ENCODE measurements around the gene ZNF506.
A peak's percentile ranks its signal among the peaks of the same experiment; 100 is the strongest.
"Not testable (repeated sequence)": the region's sequence is repeated elsewhere in the genome, so short reads cannot be mapped to it uniquely, and the experiment has no call there.

ZNF506 gene

DNA sequence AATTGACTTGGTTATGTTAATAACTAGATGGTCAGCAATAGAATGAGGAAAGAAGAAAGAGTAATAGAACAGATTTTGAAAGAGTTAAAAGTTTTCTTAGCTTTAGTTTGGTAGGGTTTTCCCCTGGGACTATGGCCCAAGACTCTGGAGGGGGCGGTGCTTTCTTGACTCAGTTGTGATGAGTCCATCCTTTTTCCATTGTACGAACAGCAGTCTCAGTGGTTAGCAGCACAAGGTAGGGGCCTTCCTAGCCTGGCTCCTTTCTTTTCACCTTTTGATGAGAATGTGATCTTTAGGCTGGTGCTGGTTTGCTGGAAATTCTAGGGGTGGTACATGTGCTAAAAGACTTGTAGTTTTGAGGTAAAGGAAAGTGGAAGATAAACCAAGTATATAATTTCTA is 38.8 kb downstream of the ZNF506 start:
- Histone ChIP-seq H3K9me3 (no peaks in the 10 kb centered on the region), H3K27me3 (no peaks in the 10 kb centered on the region), H3K36me3 (peaks cover 1% of the 10 kb centered on the region; the same call in 1 of the 2 replicates), H3K4me1 (no peaks in the 10 kb centered on the region), H3K4me3 (ENCODE audit: low read depth, low read length) (no peak overlapping the region)
- TF ChIP-seq, protein P1, sequence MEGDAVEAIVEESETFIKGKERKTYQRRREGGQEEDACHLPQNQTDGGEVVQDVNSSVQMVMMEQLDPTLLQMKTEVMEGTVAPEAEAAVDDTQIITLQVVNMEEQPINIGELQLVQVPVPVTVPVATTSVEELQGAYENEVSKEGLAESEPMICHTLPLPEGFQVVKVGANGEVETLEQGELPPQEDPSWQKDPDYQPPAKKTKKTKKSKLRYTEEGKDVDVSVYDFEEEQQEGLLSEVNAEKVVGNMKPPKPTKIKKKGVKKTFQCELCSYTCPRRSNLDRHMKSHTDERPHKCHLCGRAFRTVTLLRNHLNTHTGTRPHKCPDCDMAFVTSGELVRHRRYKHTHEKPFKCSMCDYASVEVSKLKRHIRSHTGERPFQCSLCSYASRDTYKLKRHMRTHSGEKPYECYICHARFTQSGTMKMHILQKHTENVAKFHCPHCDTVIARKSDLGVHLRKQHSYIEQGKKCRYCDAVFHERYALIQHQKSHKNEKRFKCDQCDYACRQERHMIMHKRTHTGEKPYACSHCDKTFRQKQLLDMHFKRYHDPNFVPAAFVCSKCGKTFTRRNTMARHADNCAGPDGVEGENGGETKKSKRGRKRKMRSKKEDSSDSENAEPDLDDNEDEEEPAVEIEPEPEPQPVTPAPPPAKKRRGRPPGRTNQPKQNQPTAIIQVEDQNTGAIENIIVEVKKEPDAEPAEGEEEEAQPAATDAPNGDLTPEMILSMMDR (IDR thresholded peaks at IDR 0.05; ENCODE audit: low read depth, low read length) = no peak
- no peak for DNase-seq

DNA sequence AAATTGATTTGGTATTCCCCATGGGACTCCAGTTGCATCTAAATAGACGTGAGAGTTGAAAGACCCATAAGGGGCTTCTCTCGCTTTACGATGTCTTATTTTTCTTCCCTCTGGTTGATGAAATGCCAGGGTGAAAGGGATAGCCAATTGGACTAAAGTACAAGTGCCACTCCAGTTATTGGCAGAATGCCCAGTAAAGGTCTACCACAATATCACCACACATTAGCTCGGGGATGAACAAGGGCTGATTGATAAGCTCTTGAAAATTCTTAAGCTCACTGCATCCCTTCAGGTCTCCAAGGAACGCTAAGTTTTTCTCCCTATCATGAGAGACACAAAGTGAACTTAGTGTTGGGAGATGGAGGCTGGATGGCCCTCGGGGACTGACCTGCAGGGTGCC is 39.8 kb downstream of the ZNF506 start:
- not testable (repeated sequence) for H3K27me3 ChIP-seq; H3K9me3 ChIP-seq; H3K36me3 ChIP-seq; H3K4me1 ChIP-seq; H3K4me3 ChIP-seq (ENCODE audit: low read depth, low read length); DNase-seq

DNA sequence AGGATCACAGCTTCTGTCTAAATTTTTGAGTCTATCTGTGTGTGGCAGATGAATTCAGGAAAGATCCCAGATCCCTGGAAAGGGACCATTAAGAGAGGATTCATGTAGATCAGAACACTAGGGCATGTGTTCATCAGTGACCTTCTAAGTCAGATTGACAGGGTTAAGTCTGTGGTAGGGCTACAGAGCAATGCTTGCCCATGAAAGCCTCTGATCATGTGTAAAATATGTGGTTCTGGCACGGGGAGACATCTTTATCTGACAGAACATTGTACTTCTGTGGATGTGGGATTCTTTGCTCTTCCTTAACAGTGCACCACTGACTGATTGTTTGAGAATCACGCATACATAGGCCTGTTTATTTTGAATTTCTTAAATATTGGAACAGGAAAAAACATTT is 42.9 kb downstream of the ZNF506 start:
- no peaks in the 10 kb centered on the region for H3K9me3 ChIP-seq
- H3K27me3 ChIP-seq = no peaks in the 10 kb centered on the region
- H3K4me1 ChIP-seq = no peaks in the 10 kb centered on the region
- no peaks in the 10 kb centered on the region; the same call in 1 of the 2 replicates for H3K36me3 ChIP-seq
- no peak for DNase-seq
- TF ChIP-seq, protein P1 (IDR thresholded peaks at IDR 0.05; ENCODE audit: low read depth, low read length) = no peak
- H3K4me3 ChIP-seq (ENCODE audit: low read depth, low read length) = no peak overlapping the region

DNA sequence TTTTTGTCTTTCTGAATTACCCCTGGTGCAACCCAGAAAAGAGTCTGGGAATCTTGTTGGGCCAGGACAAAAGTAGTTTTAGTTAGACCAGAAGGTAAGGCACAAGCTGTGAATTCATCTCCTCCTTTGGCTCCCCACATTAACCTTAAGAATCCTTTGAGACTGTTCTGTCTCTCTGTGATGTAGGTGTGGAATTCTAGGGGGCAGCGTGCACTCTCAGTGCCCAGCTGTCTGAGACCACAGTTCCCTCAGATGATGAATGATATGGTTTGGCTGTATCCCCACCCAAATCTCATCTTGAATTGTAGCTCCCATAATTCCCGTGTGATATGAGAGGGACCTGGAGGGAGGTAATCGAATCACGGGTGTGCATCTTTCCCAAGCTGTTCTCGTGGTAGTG is 43.9 kb downstream of the ZNF506 start:
- TF ChIP-seq, protein P1 (IDR thresholded peaks at IDR 0.05; ENCODE audit: low read depth, low read length) = no peak
- peak overlapping the region; percentile 81 for H3K4me3 ChIP-seq (ENCODE audit: low read depth, low read length)
- H3K36me3 ChIP-seq = no peaks in the 10 kb centered on the region; the same call in 1 of the 2 replicates
- no peak for DNase-seq
- no peaks in the 10 kb centered on the region for H3K4me1 ChIP-seq
- no peaks in the 10 kb centered on the region for H3K9me3 ChIP-seq
- H3K27me3 ChIP-seq = no peaks in the 10 kb centered on the region

DNA sequence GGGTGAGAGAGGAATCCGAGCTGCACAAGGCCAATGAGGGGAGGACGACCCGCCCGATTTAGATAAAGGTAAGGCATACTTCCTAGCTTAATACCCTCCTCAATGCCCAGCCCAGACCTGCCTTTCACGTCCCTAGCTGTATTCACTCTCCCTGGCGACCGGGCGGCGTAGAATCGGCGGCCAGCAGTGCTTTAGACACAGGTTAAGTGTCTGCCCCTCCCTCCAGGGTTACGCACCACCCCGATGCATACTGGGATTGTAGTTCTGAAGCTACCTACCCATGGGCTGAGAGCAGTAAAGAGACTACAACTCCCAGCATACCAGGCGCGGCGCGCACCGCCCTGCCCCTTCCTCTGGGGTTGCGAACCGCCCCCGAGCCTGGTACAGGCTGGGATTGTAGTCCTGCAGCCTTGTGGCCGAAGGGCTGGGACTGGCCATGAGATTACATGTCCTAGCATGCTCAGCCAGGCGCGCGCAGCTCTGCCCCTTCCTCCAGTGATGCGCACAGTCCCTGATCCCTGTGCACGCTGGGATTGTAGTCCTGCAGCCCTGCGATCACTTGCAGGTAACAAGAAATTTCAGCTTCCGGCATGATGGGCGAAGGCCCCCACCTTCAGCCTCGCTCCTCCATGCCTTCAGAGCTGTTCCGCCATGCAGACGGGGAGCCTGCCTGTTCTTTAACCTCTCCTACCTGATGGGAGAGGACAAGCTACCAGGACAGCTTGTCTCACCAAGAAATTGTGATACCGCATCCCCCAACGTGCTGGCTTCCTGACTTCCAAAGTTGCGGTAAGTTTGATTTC is 45.1 kb downstream of the ZNF506 start:
- peak; percentile 97 for DNase-seq
- Histone ChIP-seq H3K9me3 (no peaks in the 10 kb centered on the region), H3K4me3 (ENCODE audit: low read depth, low read length) (peak overlapping the region; percentile 81), H3K36me3 (no peaks in the 10 kb centered on the region; the same call in 1 of the 2 replicates), H3K4me1 (no peaks in the 10 kb centered on the region), H3K27me3 (no peaks in the 10 kb centered on the region)
- TF ChIP-seq, protein P1 (IDR thresholded peaks at IDR 0.05; ENCODE audit: low read depth, low read length) = no peak

DNA sequence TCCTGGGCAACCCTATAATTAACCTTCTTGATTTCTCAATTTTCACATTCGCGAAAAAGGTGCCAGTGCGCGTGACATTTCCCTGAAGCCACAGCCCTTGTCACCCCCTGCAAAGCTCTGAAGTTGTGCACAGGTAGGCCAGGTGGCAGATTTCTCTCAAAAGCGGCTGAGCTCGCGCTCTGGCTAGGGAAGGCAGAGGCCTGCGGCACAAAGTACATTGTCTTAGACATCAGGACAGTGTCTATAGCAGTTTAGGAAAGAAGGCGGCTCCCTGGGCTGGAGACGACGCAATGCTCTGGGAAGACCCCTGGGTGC is 45.7 kb downstream of the ZNF506 start:
- H3K36me3 ChIP-seq = no peaks in the 10 kb centered on the region; the same call in 1 of the 2 replicates
- H3K4me3 ChIP-seq (ENCODE audit: low read depth, low read length) = peak overlapping the region; percentile 81
- no peaks in the 10 kb centered on the region for H3K4me1 ChIP-seq
- TF ChIP-seq, protein P1 (IDR thresholded peaks at IDR 0.05; ENCODE audit: low read depth, low read length) = no peak
- DNase-seq = no peak
- H3K9me3 ChIP-seq = no peaks in the 10 kb centered on the region
- H3K27me3 ChIP-seq = no peaks in the 10 kb centered on the region

All from BE2C (cell line).